Neuronal stem cell (in vitro differentiated cells): Measurements from ENCODE around the gene SLC51B.
A peak's percentile ranks its signal among the peaks of the same experiment; 100 is the strongest.

Source experiments
- DNase-seq: peaks from one replicate; pipeline ENCODE4 v3.0.0-alpha.2; 2013; ENCODE audit warnings: low spot score
- H2AFZ ChIP-seq: one replicate; pipeline ENCODE4 v1.6.1; 2013; ENCODE audit warnings: mild to moderate bottlenecking, low read length, inconsistent platforms
- H2AK5ac ChIP-seq: 2 replicates; pipeline ENCODE4 v1.6.1; 2013; ENCODE audit warnings: low read depth, mild to moderate bottlenecking, inconsistent platforms, low read length, moderate library complexity, mixed read lengths
- H2BK120ac ChIP-seq: 2 replicates; pipeline ENCODE4 v1.6.1; 2013; ENCODE audit warnings: low read depth, mild to moderate bottlenecking, inconsistent platforms, low read length, moderate library complexity, mixed read lengths
- H2BK12ac ChIP-seq: one replicate; pipeline ENCODE4 v1.6.1; 2013; ENCODE audit warnings: low read length, inconsistent platforms
- H2BK15ac ChIP-seq: 2 replicates; pipeline ENCODE4 v1.6.1; 2013; ENCODE audit warnings: mild to moderate bottlenecking, low read length, inconsistent platforms, mixed read lengths
- H2BK5ac ChIP-seq: one replicate; pipeline ENCODE4 v1.6.1; 2013; ENCODE audit warnings: inconsistent platforms, mild to moderate bottlenecking, low read length, moderate library complexity
- H3K14ac ChIP-seq: one replicate; pipeline ENCODE4 v1.6.1; 2013; ENCODE audit warnings: low read length, inconsistent platforms
- H3K18ac ChIP-seq: 2 replicates; pipeline ENCODE4 v1.6.1; 2013; ENCODE audit warnings: low read length, inconsistent platforms
- H3K23ac ChIP-seq: 2 replicates; pipeline ENCODE4 v1.6.1; 2013; ENCODE audit warnings: low read depth, mild to moderate bottlenecking, mixed read lengths, low read length, inconsistent platforms; ENCODE audit not compliant: poor library complexity
- H3K27ac ChIP-seq: replicated peaks from 3 replicates; pipeline ENCODE4 v1.5.1; 2013; ENCODE audit warnings: low read length, inconsistent platforms
- H3K27me3 ChIP-seq, 3 experiments: 2 replicates each; pipeline ENCODE4 v1.6.1; 2013; ENCODE audit warnings: low read length in 3 of 3, mild to moderate bottlenecking in 2 of 3, inconsistent platforms in 1 of 3, low read depth in 1 of 3, mixed read lengths in 1 of 3, moderate library complexity in 1 of 3; ENCODE audit not compliant: control insufficient read depth in 3 of 3, insufficient read depth in 3 of 3
- H3K36me3 ChIP-seq, 2 donors: replicated peaks in 1 of 2; 2 replicates each; pipeline ENCODE4 v1.6.1; 2013; ENCODE audit warnings: low read length in 2 of 2; ENCODE audit not compliant: control insufficient read depth in 2 of 2, insufficient read depth in 2 of 2
- H3K4ac ChIP-seq: 2 replicates; pipeline ENCODE4 v1.6.1; 2013; ENCODE audit warnings: inconsistent platforms, mild to moderate bottlenecking, low read length, moderate library complexity
- H3K4me1 ChIP-seq, 2 donors: 1 replicate in 1 of 2; 2 replicates in 1 of 2; pipeline ENCODE4 v1.6.1; 2013; ENCODE audit warnings: low read length in 2 of 2, low read depth in 1 of 2; ENCODE audit not compliant: control insufficient read depth in 2 of 2, insufficient read depth in 1 of 2
- H3K4me2 ChIP-seq: one replicate; pipeline ENCODE4 v1.6.1; 2013; ENCODE audit warnings: mild to moderate bottlenecking, low read length, inconsistent platforms; ENCODE audit not compliant: insufficient read depth, poor library complexity, severe bottlenecking
- H3K4me3 ChIP-seq, 2 donors: 2 replicates each; pipeline ENCODE4 v1.5.1; 2013; ENCODE audit warnings: low read length in 2 of 2, mild to moderate bottlenecking in 2 of 2, inconsistent platforms in 1 of 2, moderate library complexity in 1 of 2
- H3K79me1 ChIP-seq: one replicate; pipeline ENCODE4 v1.6.1; 2013; ENCODE audit warnings: low read depth, mild to moderate bottlenecking, inconsistent platforms, low read length, moderate library complexity
- H3K9ac ChIP-seq: one replicate; pipeline ENCODE4 v1.6.1; 2013; ENCODE audit warnings: mild to moderate bottlenecking, low read depth, low read length, inconsistent platforms; ENCODE audit not compliant: poor library complexity
- H3K9me3 ChIP-seq, 2 donors: replicated peaks in 1 of 2; 2 replicates each; pipeline versions ENCODE3 to v1.6.1; 2013; ENCODE audit warnings: low read length in 2 of 2, mild to moderate bottlenecking in 2 of 2, inconsistent platforms in 1 of 2, low read depth in 1 of 2, mixed read lengths in 1 of 2, moderate library complexity in 1 of 2; ENCODE audit not compliant: control insufficient read depth in 2 of 2, insufficient read depth in 1 of 2
- H4K8ac ChIP-seq: one replicate; pipeline ENCODE4 v1.6.1; 2013; ENCODE audit warnings: low read depth, mild to moderate bottlenecking, inconsistent platforms, low read length, moderate library complexity
- H4K91ac ChIP-seq: one replicate; pipeline ENCODE4 v1.6.1; 2013; ENCODE audit warnings: low read length, low read depth, mild to moderate bottlenecking, inconsistent platforms; ENCODE audit not compliant: poor library complexity
- whole genome bisulfite sequencing, 2 donors: extraction: QIAGEN DNeasy Blood & Tissue Kit; methylation state at CpG; one replicate each; pipeline ENCODE4 v1.1.7; 2013; ENCODE audit warnings: missing lambda C conversion rate in 2 of 2, mixed read lengths in 1 of 2; ENCODE audit not compliant: insufficient read length in 2 of 2, insufficient replicate concordance in 1 of 2; ENCODE audit errors: extremely low coverage in 2 of 2; 5-methylcytosine and 5-hydroxymethylcytosine counted together

The SLC51B gene

GRCh38 chr15:65038836-65039235, 6.4 kb upstream of the SLC51B start:
- Histone ChIP-seq H3K9ac (peak overlapping the region; percentile 68), H3K4me1 (peaks cover 0 to 4% of the 10 kb centered on the region in 2 donors), H3K14ac (peak overlapping the region; percentile 22), H2AK5ac (no peak overlapping the region), H3K4me3 (peak overlapping the region in 1 of 2 donors; percentile 12), H3K4me2 (no peak overlapping the region), H4K8ac (no peak overlapping the region), H2BK120ac (no peak overlapping the region), H2BK15ac (no peak overlapping the region), H2BK5ac (no peak overlapping the region), H3K9me3 (no peaks in the 10 kb centered on the region), H3K18ac (no peak overlapping the region), H3K27ac (no peak overlapping the region), H2AFZ (peak overlapping the region; percentile 37), H3K4ac (no peak overlapping the region), H3K79me1 (no peaks in the 10 kb centered on the region), H4K91ac (no peak overlapping the region), H2BK12ac (no peak overlapping the region), H3K27me3 (peaks cover 0 to 15% (median 3%) of the 10 kb centered on the region in 3 experiments), H3K23ac (no peak overlapping the region), H3K36me3 (no peaks in the 10 kb centered on the region)
- WGBS, 2 donors: no CpG with 5 or more reads among the region's 5 CpGs
- DNase-seq: no peak

- WGBS, 2 donors: no CpG with 5 or more reads among the region's 6 CpGs
- H3K79me1 ChIP-seq: no peaks in the 10 kb centered on the region
- H3K27ac ChIP-seq: no peak overlapping the region
- H3K4me1 ChIP-seq: peaks cover 2 to 12% of the 10 kb centered on the region in 2 donors
- H3K23ac ChIP-seq: no peak overlapping the region
- H2BK120ac ChIP-seq: no peak overlapping the region
- H4K8ac ChIP-seq: no peak overlapping the region
- no peak overlapping the region for H2BK15ac ChIP-seq
- peaks cover 0 to 15% (median 3%) of the 10 kb centered on the region in 3 experiments for H3K27me3 ChIP-seq
- H3K14ac ChIP-seq: no peak overlapping the region
- H2BK5ac ChIP-seq: no peak overlapping the region
- H3K4me2 ChIP-seq: no peak overlapping the region
- no peak overlapping the region for H3K9ac ChIP-seq
- H3K36me3 ChIP-seq: no peaks in the 10 kb centered on the region
- no peak overlapping the region for H4K91ac ChIP-seq
- no peak for DNase-seq
- no peak overlapping the region for H2AK5ac ChIP-seq
- H3K4ac ChIP-seq: no peak overlapping the region
- H3K9me3 ChIP-seq: no peaks in the 10 kb centered on the region
- H2BK12ac ChIP-seq: no peak overlapping the region
- no peak overlapping the region for H3K4me3 ChIP-seq
- H2AFZ ChIP-seq: no peak overlapping the region
- no peak overlapping the region for H3K18ac ChIP-seq
Measured at GRCh38 chr15:65040461-65040860, 4.7 kb upstream of the SLC51B start.

- DNase-seq: no peak
- Histone ChIP-seq H3K9ac (no peak overlapping the region), H2BK120ac (no peak overlapping the region), H3K23ac (no peak overlapping the region), H4K91ac (no peak overlapping the region), H3K4me1 (peaks cover 2 to 14% of the 10 kb centered on the region in 2 donors), H2BK5ac (no peak overlapping the region), H3K36me3 (no peaks in the 10 kb centered on the region), H3K79me1 (no peaks in the 10 kb centered on the region), H3K18ac (no peak overlapping the region), H3K27me3 (peaks cover 0 to 15% (median 3%) of the 10 kb centered on the region in 3 experiments), H3K9me3 (no peaks in the 10 kb centered on the region), H3K4ac (no peak overlapping the region), H3K27ac (no peak overlapping the region), H2AK5ac (no peak overlapping the region), H2BK15ac (no peak overlapping the region), H2AFZ (no peak overlapping the region), H2BK12ac (no peak overlapping the region), H3K4me2 (no peak overlapping the region), H3K4me3 (no peak overlapping the region), H4K8ac (no peak overlapping the region), H3K14ac (no peak overlapping the region)
- WGBS, 2 donors: no CpG with 5 or more reads among the region's 2 CpGs
Measured at GRCh38 chr15:65041787-65042186, 3.4 kb upstream of the SLC51B start.

GRCh38 chr15:65042776-65043327, 2.3 kb upstream of the SLC51B start:
- H3K18ac ChIP-seq: no peak overlapping the region
- H3K23ac ChIP-seq: no peak overlapping the region
- H3K27me3 ChIP-seq: peaks cover 0 to 18% (median 3%) of the 10 kb centered on the region in 3 experiments
- H3K4me1 ChIP-seq: peaks cover 2 to 14% of the 10 kb centered on the region in 2 donors
- no CpG with 5 or more reads among the region's 4 CpGs for WGBS, 2 donors
- no peak overlapping the region for H3K4ac ChIP-seq
- H3K9ac ChIP-seq: no peak overlapping the region
- H2AK5ac ChIP-seq: no peak overlapping the region
- H3K27ac ChIP-seq: no peak overlapping the region
- DNase-seq: no peak
- no peak overlapping the region for H2BK15ac ChIP-seq
- no peaks in the 10 kb centered on the region for H3K36me3 ChIP-seq
- no peak overlapping the region for H3K4me2 ChIP-seq
- H2BK120ac ChIP-seq: no peak overlapping the region
- H3K14ac ChIP-seq: no peak overlapping the region
- H4K91ac ChIP-seq: no peak overlapping the region
- no peaks in the 10 kb centered on the region for H3K79me1 ChIP-seq
- H2BK12ac ChIP-seq: no peak overlapping the region
- no peak overlapping the region for H2AFZ ChIP-seq
- H4K8ac ChIP-seq: no peak overlapping the region
- H2BK5ac ChIP-seq: no peak overlapping the region
- no peaks in the 10 kb centered on the region for H3K9me3 ChIP-seq
- no peak overlapping the region for H3K4me3 ChIP-seq
